ELF-1 (cell line): ENCODE results near the gene MOGAT3.
"Not testable (repeated sequence)": the region's sequence is repeated elsewhere in the genome, so short reads cannot be mapped to it uniquely, and the experiment has no call there.

Experiments used
- DNase-seq: peaks from one replicate; pipeline ENCODE4 v3.0.0-alpha.2; 2016; ENCODE audit warnings: low read depth, low spot score

Gene MOGAT3

GRCh38 chr7:101203740-101204738, 3.2 kb upstream of the MOGAT3 start:
- DNase-seq = peak; percentile 78

GRCh38 chr7:101202603-101202918, 1.7 kb upstream of the MOGAT3 start:
- no peak for DNase-seq

- peak; percentile 41 for DNase-seq
These were observed 1.1 kb upstream of the MOGAT3 start for GRCh38 chr7:101201695-101202602.

GRCh38 chr7:101200504-101200861, 353 bp downstream of the MOGAT3 start:
- DNase-seq = peak; percentile 51

GRCh38 chr7:101199522-101199921, 1.3 kb downstream of the MOGAT3 start:
- DNase-seq = not testable (repeated sequence)

GRCh38 chr7:101198476-101198875, 2.4 kb downstream of the MOGAT3 start:
- DNase-seq = no peak

GRCh38 chr7:101197991-101198390, 2.8 kb downstream of the MOGAT3 start:
- no peak for DNase-seq

- no peak for DNase-seq
These were observed 5.0 kb downstream of the MOGAT3 start for GRCh38 chr7:101195884-101196283.

- DNase-seq = no peak
These were observed 11.7 kb downstream of the MOGAT3 start for GRCh38 chr7:101189109-101189508.

- DNase-seq = no peak
These were observed 13.9 kb downstream of the MOGAT3 start for GRCh38 chr7:101186844-101187428.

GRCh38 chr7:101186194-101186593, 14.6 kb downstream of the MOGAT3 start:
- DNase-seq = no peak

- DNase-seq = no peak
These were observed 15.5 kb downstream of the MOGAT3 start for GRCh38 chr7:101185258-101185839.

- no peak for DNase-seq
These were observed 20.6 kb downstream of the MOGAT3 start, which contains the start of gene NAT16 for GRCh38 chr7:101180130-101180755. Gene NAT16 (minus strand): TSS chr7:101180293. CDS start chr7:101174807, 5,486 bp downstream.

- no peak for DNase-seq
These were observed 21.1 kb downstream of the MOGAT3 start for GRCh38 chr7:101179713-101180112.

- peak; percentile 69 for DNase-seq
These were observed 21.7 kb downstream of the MOGAT3 start for GRCh38 chr7:101179117-101179516.

GRCh38 chr7:101177644-101178043, 23.2 kb downstream of the MOGAT3 start:
- no peak for DNase-seq

GRCh38 chr7:101175664-101176063, 25.2 kb downstream of the MOGAT3 start:
- no peak for DNase-seq

GRCh38 chr7:101174322-101174854, 26.4 kb downstream of the MOGAT3 start:
- peak; percentile 59 for DNase-seq

- peak; percentile 93 for DNase-seq
These were observed 27.0 kb downstream of the MOGAT3 start for GRCh38 chr7:101173752-101174244.
